Measurements from ENCODE around the gene SMC5.
"Not testable (repeated sequence)": the region's sequence is repeated elsewhere in the genome, so short reads cannot be mapped to it uniquely, and the experiment has no call there.

The SMC5 gene

GRCh38 chr9:70263421-70263820, 4.6 kb downstream of the SMC5 start:
- no peak for DNase-seq (ENCODE audit: low read depth)

GRCh38 chr9:70278305-70278704, 19.5 kb downstream of the SMC5 start:
- no peak for DNase-seq (ENCODE audit: low read depth)

- DNase-seq (ENCODE audit: low read depth), result no peak
These were observed 25.1 kb downstream of the SMC5 start for GRCh38 chr9:70283848-70284247.

GRCh38 chr9:70285246-70285645, 26.5 kb downstream of the SMC5 start:
- DNase-seq (ENCODE audit: low read depth), result no peak

GRCh38 chr9:70285981-70286598, 27.3 kb downstream of the SMC5 start:
- no peak for DNase-seq (ENCODE audit: low read depth)

- DNase-seq (ENCODE audit: low read depth), result no peak
These were observed 31.8 kb downstream of the SMC5 start for GRCh38 chr9:70290626-70291025.

- DNase-seq (ENCODE audit: low read depth), result no peak
These were observed 32.7 kb downstream of the SMC5 start for GRCh38 chr9:70291446-70291845.

- no peak for DNase-seq (ENCODE audit: low read depth)
These were observed 33.5 kb downstream of the SMC5 start for GRCh38 chr9:70292253-70292652.

- DNase-seq (ENCODE audit: low read depth), result no peak
These were observed 34.4 kb downstream of the SMC5 start for GRCh38 chr9:70293214-70293613.

- no peak for DNase-seq (ENCODE audit: low read depth)
These were observed 38.4 kb downstream of the SMC5 start for GRCh38 chr9:70297141-70297540.

GRCh38 chr9:70298245-70298771, 39.5 kb downstream of the SMC5 start:
- no peak for DNase-seq (ENCODE audit: low read depth)

- DNase-seq (ENCODE audit: low read depth), result no peak
These were observed 44.5 kb downstream of the SMC5 start for GRCh38 chr9:70303268-70303667.

GRCh38 chr9:70304810-70305209, 46.0 kb downstream of the SMC5 start:
- no peak for DNase-seq (ENCODE audit: low read depth)

- DNase-seq (ENCODE audit: low read depth), result no peak
These were observed 56.6 kb downstream of the SMC5 start for GRCh38 chr9:70315389-70315788.

GRCh38 chr9:70318002-70318401, 59.2 kb downstream of the SMC5 start:
- no peak for DNase-seq (ENCODE audit: low read depth)

GRCh38 chr9:70322096-70322495, 63.3 kb downstream of the SMC5 start:
- DNase-seq (ENCODE audit: low read depth), result no peak

- no peak for DNase-seq (ENCODE audit: low read depth)
These were observed 66.2 kb downstream of the SMC5 start for GRCh38 chr9:70324963-70325362.

GRCh38 chr9:70328625-70329024, 69.8 kb downstream of the SMC5 start:
- DNase-seq (ENCODE audit: low read depth), result not testable (repeated sequence)

GRCh38 chr9:70340572-70340971, 81.8 kb downstream of the SMC5 start:
- DNase-seq (ENCODE audit: low read depth), result no peak

GRCh38 chr9:70347046-70347445, 88.3 kb downstream of the SMC5 start:
- DNase-seq (ENCODE audit: low read depth), result no peak

GRCh38 chr9:70352356-70352755, 93.6 kb downstream of the SMC5 start:
- no peak for DNase-seq (ENCODE audit: low read depth)

GRCh38 chr9:70352802-70353201, 94.0 kb downstream of the SMC5 start:
- DNase-seq (ENCODE audit: low read depth), result no peak

- DNase-seq (ENCODE audit: low read depth), result no peak
These were observed 97.0 kb downstream of the SMC5 start for GRCh38 chr9:70355801-70356200.

- no peak for DNase-seq (ENCODE audit: low read depth)
These were observed 104.2 kb downstream of the SMC5 start for GRCh38 chr9:70362952-70363351.
